Renal cortex interstitium (tissue), 11 donors: ENCODE results near the gene AHNAK. TPM values are rescaled to one million over a fixed set of nuclear protein-coding genes. Genes with fewer than 3 reads are reported as not detected.
"Not testable (repeated sequence)": the region's sequence is repeated elsewhere in the genome, so short reads cannot be mapped to it uniquely, and the experiment has no call there.

Experiments used
- DNase-seq, 11 donors: peaks; one replicate each; pipeline ENCODE4 v3.0.0-alpha.2; 2013; ENCODE audit warnings: low read depth in 9 of 11, low spot score in 4 of 11; ENCODE audit errors: extremely low read depth in 1 of 11
- polyA plus RNA-seq, 3 donors: library from polyadenylated mRNA; unstranded; fragments of 120-200 nt; gene quantifications; one replicate each; pipeline ENCODE4 v1.2.1, GENCODE V29; 2013; ENCODE audit not compliant: insufficient read length in 3 of 3

Gene AHNAK
- polyA plus RNA-seq, 3 donors: 193 to 231 (median 198) TPM

- DNase-seq: no peak
Observed at GRCh38 chr11:62577046-62577714, 30.6 kb upstream of the AHNAK start.

DNA sequence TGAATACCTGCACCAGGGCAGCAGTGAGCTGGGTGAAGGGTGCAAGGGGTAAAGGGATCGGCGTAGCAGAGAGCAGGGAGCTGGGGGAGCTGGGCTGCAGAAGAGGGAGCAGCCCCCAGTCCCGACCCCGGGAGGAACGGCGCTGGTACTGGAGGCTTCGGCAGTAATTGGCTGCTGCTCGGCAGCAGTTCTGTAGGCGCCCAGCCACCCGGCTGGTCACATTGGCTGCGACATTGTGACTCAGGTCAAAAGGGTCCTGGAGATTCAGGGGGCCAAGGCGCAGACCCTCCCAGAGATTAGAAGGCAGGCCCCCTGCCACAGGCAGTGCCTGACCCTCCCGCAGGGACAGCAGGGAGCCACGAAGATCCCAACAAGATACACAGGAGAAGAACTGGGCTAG, 29.2 kb upstream of the AHNAK start:
- DNase-seq: no peak

GRCh38 chr11:62575156-62575555, 28.6 kb upstream of the AHNAK start:
- no peak for DNase-seq

- peak in 1 of 11 donors; percentile 48 for DNase-seq
Observed at GRCh38 chr11:62574363-62575071, 27.9 kb upstream of the AHNAK start.

GRCh38 chr11:62573592-62574362, 27.2 kb upstream of the AHNAK start, which contains the start of gene EEF1G:
EEF1G (minus strand) TSS chr11:62573891; CDS start chr11:62573842, 49 bp downstream.
- DNase-seq: peak; percentile 95 to 100 (median 99)

DNA sequence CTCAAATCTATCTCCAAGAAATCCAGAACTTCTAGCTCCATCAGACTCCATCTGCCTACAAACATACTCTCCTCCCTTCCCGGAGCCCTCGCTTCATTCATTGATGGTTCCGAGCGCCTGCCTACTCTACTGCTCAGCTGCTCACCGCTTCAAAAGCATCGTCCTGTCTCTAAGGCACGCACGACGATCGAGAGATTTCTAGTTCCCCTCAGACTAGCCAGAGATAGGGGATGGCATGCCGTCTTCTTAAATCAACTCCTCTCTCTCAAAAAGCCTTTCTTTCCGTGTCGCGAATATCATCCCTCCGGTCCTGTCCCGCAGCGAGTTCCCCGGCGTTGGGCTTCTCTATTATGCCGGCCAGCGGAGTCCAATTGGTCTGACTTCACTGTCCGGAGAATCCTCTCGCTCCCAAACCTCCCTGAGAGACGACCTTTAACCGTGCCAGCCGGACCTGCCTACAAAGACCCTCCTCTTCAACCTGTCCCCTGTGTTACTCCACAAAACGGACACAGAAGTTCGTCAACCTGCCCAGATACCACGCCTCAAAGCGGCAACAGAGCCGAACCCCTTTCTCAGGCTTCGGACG, 26.5 kb upstream of the AHNAK start:
- no peak for DNase-seq

DNA sequence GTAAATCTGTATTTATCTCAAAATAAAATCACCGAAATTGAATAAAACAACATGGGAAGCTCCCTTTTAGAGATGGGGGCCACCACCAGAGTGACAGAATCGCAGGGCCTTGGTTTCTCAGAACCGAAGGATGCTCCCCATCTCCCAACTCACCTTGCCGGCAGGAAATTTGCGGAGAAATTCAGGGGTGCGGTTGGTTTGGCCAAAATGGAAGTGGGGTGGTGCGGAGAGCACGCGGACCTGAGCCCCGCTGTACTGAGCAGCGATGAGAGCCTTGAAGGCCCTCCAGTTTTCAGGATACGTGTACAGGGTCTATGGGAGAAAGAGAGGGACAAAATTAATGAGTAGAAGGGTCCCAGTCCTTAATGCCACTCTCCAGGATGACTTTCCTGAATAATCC, 25.8 kb upstream of the AHNAK start:
- no peak for DNase-seq

DNA sequence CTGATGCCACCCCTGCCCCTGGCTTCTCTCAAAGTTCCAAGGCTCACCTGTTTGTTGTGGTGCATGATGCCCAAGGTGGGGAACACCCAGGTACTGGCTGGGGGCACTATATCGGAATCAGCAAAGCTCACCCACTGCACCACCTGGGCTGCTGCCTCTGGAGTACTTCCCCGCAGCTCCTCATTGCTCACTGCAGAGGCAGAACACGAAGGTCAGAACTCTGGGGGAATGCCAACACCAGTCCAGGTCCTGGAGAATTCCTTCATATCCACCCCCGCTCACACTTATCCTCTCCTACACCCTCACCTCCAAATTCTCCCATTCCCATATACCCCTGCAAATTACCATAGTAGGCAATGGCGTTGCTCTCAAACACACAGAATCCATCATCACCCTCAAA, 24.9 kb upstream of the AHNAK start:
- DNase-seq: not testable (repeated sequence)

DNA sequence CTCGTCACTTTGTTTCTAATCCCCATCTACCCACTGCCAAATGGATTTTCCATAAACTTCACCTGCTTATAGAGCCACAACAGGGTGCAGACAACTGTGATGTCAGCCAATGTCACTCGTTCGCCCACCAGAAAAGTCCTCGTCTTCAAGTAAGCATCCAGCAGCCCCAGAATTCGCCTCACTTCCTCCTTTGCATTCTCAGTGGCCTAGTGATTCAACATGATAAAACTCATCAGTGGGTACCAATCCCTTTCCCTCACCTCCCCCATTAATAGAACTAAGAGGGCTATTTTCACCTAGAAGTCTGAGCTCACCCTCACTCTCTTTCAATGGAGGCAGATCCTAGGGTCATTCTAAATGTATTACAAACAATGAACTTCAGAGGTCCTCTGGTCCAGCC, 24.3 kb upstream of the AHNAK start:
- not testable (repeated sequence) for DNase-seq

DNA sequence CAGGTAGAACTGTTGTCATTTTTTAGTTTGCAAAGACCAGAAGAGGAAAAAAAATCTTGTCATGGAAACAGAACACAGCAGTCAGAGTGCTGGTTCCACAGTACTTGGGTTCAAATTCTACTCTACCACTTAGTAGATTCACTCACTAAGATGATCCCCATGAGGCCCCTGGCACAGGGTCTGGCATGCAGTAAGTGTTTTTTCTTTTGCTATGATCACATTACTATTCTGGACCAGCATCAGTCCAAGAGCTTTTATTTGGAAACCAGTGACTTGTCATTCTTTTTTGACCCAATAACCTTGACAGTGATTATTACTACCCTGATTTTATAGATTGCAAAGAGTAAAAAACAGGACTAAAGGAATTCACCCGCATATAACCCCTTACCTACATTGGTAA, 23.0 kb upstream of the AHNAK start:
- no peak for DNase-seq

GRCh38 chr11:62567018-62567633, 20.5 kb upstream of the AHNAK start:
- no peak for DNase-seq

DNA sequence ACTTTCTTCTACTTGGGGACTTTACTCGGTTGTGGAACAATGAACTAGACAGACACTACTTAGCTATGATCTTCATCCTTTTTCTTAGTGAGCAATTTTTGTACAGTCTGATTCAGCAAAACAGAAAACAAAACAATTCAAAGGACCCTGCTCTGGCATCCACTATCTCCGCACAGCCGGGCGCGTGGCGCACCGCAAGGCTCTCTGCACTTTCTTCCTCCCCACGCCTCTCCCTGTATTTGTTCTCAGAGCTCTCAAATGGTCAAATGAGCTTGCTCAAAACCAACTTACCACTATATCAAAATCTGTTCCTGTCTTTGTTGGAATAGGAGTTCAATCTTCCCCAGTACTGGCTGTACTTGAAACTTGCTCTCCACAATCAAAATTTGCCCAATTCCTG, 19.6 kb upstream of the AHNAK start:
- no peak for DNase-seq

GRCh38 chr11:62565100-62565802, 18.6 kb upstream of the AHNAK start:
- no peak for DNase-seq

- DNase-seq: not testable (repeated sequence)
Observed at GRCh38 chr11:62561677-62562230, 15.1 kb upstream of the AHNAK start.

GRCh38 chr11:62560566-62561103, 14.0 kb upstream of the AHNAK start:
- peak in 2 of 11 donors; percentile 53 to 85 for DNase-seq

DNA sequence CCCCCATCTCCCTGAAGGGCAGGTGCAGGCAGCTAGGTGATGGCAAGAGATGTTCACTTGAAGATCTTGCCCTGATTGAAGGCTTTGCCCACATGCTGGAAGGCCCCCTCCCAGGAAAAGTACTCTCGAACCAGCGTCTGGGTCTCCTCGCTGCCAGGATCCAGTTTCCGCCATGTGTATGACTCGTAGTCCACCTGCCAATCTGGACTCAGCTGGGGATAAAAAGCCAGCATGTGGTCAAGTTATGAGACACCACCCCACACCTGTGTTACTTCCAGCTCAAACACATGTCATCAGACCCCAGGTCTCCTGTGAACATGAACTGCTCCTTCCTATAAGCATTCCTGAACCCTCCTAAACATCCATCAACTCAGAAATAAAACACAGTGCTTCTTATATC, 13.0 kb upstream of the AHNAK start:
- not testable (repeated sequence) for DNase-seq

DNA sequence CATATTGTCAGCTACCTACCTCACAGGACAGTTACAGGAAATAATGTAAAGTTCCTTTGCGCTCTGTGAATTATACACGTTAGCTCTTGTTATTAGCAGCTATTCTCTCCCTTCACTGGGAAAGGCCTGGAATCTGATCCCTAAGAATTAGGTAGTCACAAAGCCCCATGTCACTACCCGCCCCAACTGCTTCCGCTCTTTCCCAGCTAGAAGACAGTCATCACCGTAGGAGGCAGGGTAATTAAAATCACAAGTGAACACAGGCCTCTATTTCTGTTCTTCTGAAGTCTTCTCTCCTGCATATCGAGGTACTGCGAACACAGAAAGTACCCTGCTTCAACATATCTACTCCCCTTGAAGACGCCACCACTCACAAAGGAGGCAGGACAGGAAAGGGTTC, 12.6 kb upstream of the AHNAK start:
- no peak for DNase-seq

DNA sequence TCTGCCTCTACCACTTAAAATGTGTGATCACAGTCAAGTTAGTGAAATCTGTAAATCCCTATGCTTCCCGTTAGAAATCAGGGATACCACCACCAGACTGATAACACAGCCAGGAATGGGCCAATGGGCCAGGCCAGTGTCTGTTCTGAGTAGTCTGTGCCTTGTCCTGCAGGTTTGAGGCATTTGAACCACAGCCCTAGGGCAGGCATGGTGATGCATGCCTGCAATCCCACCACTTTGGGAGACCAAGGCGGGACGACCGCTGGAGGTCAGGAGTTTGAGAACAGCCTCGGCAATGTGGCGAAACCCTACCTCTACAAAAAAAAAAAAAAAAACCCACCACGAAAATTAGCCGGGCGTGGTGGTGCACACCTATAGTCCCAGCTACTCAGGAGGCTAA, 12.1 kb upstream of the AHNAK start:
- DNase-seq: no peak
